ENCODE data around the gene RASGRP4. TPM values are rescaled to one million over a fixed set of nuclear protein-coding genes. Genes with fewer than 3 reads are reported as not detected.

Gene RASGRP4
- polyA plus RNA-seq, 5 donors = 1.7 to 3.4 (median 2.3) TPM

- no peak for DNase-seq
Measured at GRCh38 chr19:38389957-38390924, 35.8 kb downstream of the RASGRP4 start.

GRCh38 chr19:38389101-38389925, 36.7 kb downstream of the RASGRP4 start:
- no peak for DNase-seq

GRCh38 chr19:38388349-38389100, 37.5 kb downstream of the RASGRP4 start, which contains the start of gene SPRED3:
TSS of gene SPRED3 (plus strand) at chr19:38388697. CDS start at chr19:38390303, 1,606 bp downstream.
- no peak for DNase-seq

- DNase-seq = peak in 1 of 2 donors; percentile 55
Measured at GRCh38 chr19:38387550-38388348, 38.3 kb downstream of the RASGRP4 start, which contains the start of gene GGN. TSS of gene GGN (minus strand) at chr19:38388034. CDS start at chr19:38387261, 773 bp downstream.

DNA sequence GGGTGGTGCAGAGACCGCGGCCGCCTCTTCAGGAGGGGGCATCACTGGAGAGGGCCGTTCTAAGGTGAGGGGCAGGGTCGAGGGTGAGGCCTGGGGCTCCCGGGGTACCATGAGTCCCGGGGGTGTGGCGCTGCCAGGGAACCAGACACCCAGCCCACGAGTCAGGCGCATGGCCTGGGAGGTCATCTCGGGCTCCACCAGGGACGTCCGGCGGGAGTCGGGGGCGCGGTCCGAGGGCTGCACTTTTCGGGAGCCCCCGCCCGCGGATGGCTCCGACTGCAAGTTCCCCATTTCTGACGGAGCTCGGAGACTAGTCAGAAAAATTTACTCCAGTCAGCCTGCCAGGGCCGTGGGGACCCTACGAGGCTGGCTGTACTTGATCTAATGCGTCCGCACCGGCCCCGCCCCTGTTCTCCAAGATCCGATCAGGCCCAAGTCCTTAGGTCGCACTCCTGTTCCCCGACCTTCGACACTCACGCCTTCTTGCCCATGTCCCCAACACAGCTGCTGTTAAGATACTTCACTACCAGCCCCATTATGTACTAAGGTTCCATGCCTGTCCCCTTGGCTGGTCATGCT, 39.0 kb downstream of the RASGRP4 start:
- no peak for DNase-seq

DNA sequence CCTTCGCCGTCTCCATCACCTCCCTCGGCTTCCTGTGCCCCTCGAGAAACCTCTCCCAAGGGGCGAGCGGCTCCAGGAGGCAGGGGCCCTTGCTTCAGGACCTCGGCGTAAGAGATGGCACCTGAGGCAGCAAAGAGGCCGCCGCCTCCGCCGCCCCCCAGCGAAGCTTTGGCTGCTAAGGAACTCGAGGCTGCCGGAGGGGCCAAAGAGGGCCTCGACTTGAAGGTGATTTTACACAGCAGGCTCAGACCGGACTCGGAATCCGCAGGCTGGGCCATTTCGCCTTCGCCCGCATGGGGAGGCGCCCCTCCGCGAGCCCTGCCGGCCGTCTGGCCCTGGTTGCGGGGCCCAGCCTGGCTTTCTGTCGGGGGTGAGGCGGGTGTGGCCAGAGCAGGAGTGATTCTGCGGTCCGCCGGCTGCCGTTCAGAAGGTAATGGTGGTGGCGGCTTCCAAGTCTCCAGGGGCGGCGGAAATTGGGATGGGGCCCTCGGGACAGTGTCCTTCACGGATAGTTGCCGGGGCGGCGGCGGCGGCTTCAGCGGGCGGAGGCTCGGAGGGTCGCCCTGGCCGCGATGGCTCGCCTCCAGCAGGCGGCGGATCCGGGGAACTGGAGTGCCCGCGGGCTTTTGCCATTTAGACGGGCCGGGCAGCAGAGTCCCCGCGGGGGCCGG, 39.6 kb downstream of the RASGRP4 start:
- DNase-seq = no peak

DNA sequence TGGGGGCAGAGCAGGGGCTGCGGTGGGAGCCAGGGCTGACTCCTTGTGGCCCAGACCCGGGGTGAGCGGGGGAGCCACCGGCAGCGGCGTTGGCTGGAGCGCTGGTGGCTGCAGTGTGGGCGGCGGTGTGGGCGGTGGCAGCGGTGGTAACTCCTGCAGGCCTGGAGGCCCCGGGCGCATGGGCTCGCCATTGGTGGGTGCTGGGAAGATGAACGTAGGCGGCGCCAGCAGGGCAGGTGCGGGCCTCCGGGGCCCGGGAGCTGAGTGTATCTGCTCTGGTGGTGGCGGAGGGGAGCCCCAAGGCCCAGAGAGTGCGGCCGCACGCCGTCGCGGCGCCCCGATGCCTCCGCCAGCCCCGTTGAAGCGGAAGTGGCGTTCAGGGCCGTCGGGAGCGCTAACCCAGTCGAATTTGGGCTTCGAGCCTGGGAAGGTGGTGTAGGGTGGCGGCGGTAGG, 40.2 kb downstream of the RASGRP4 start:
- DNase-seq = no peak

- DNase-seq = no peak
Measured at GRCh38 chr19:38385057-38385803, 40.8 kb downstream of the RASGRP4 start.

DNA sequence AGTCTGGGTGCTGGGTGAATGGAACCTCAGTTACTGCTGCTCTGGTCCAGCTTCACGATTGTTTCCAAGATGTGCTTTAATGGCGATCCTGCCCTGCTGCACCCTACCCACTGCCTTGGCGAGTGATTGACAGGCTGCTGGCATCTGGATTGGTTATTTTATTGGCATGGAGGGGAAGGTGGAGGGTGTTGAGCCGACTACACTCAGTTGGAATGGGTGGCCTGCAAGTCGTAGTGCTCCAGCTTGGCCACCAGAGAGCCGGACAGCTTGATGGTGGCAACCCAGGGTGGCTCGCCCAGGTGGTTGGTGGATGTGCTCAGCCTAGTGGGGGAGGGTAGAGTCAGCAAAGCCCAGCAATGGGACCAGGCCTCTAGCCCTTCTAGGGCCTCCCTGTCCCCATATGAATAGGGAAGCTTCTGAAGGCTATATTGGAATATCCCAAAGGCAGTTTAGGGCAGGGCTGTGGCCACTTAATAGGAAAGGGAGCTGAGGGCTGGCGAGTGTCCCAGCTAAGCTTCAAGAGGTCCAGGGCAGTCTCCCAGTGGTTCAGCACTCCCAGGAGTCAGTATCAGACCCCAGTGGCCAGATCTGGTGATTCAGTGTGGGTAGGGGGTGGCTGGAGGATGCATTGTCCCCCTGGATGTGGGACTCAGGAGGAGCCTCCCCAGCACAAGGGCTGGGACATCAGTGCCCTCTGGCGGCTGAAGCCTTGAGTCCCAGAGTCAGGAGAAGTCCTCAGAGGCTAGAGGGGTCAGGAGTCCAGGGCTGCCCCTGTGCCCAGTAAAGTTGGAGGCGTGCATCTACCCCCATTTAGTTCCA, 41.6 kb downstream of the RASGRP4 start:
- no peak for DNase-seq

DNA sequence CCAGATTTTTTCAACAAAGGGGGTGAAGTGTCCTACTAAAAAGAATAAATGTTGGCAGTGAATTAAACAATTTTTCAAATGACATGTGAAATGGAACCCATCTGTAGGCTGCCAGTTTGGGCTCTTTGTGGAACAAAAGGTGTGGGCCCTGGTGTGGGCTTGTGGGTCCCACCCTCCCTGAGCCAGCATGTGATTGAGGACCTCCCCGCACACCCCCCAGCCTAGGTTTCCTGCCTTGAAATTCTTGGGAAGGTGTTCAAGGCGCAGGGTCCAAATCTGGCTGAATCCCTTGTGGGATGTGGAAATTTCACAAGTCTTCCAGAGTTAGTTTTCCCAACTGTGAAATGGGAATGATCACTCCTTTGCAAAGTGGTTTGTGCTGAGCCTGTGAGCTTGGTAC, 42.3 kb downstream of the RASGRP4 start:
- no peak for DNase-seq

GRCh38 chr19:38383184-38383583, 42.8 kb downstream of the RASGRP4 start:
- no peak for DNase-seq

DNA sequence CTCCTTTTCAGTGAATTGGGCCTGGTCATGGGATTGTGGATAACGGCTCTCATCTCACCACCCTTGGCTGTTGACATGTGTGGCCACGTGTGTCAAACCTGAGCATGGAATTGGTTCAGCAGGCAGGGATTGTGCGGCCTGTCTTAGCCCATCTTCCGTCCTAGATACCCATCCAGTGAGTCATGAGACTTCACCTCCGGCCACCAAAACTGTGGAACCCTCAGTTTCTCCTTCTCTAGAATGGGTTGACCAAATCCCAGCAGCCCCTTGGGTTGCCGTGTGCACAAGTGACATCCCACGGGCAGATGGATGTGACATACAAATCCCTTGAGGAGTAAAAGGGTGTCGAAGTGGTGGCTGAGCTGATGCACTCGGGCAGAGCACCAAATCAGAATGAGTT, 44.9 kb downstream of the RASGRP4 start:
- DNase-seq = no peak

DNA sequence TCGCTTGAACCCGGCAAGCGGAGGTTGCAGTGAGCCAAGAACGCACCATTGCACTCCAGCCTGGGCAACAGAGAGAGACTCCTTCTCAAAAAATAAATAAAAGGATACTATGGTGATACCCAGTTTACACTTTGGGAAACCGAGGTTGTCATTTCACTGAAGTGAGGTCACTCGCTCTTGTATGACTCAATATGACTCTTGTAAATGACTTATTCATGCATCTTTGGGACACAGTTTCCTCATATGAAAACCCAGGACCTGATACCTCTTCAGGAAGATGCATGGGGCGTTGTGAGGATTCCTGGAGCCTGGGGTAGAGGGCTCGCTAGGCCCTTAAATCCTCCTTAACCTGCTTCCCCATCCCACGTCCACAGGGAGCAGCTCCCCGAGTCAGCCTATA, 47.2 kb downstream of the RASGRP4 start:
- DNase-seq = no peak

DNA sequence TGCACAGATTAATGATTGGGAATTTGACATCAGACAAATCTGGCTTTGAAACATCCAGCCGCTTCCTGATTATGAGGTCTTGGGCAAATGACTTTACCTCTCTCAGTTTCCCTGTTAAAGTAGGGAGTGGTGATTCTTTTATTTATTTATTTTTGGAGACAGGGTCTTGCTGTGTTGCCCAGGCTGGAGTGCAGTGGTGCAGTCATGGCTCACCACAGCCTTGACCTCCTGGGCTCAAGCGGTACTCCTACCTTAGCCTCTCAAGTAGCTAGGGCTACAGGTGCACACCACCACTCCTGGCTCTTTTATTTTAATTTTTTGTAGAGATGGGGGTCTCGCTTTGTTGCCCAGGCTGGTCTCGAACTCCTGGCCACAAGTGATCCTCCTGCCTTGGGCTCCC, 49.0 kb downstream of the RASGRP4 start:
- no peak for DNase-seq

GRCh38 chr19:38376576-38376975, 49.4 kb downstream of the RASGRP4 start:
- DNase-seq = no peak

DNA sequence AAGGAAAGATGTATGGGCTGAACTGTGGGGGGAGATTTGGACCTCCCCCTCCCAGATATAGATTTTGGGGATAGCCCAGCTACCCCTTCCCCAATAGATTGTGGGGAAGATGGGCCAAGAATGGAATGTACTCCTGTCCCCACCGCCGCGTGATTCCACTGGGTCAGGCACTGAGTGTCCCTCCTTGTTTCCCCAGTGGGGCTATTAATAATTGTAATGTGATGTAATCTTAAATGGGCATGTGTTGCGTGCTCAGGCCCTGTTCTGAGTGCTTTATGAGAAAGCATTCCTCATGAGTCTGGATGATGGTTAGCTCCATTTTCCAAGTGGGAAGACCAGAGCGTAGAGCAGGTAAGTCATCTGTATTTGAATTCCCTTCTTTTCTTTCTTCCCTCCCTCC, 50.3 kb downstream of the RASGRP4 start:
- no peak for DNase-seq

GRCh38 chr19:38375098-38375493, 50.9 kb downstream of the RASGRP4 start:
- DNase-seq = no peak
